IPS-11a (cell line): Measurements from ENCODE around the gene SCN1B.
"Not testable (repeated sequence)": the region's sequence is repeated elsewhere in the genome, so short reads cannot be mapped to it uniquely, and the experiment has no call there.

ENCODE experiments used
- H3K4me3 ChIP-seq: one replicate; pipeline ENCODE4 v1.5.1; 2013; ENCODE audit warnings: low read depth, low read length, control low read depth

The SCN1B gene

GRCh38 chr19:35000647-35001501 is 29.4 kb upstream of the SCN1B start:
- H3K4me3 ChIP-seq: peak overlapping the region; percentile 60

GRCh38 chr19:35002037-35002535 is 28.2 kb upstream of the SCN1B start:
- no peak overlapping the region for H3K4me3 ChIP-seq

GRCh38 chr19:35004517-35005255 is 25.6 kb upstream of the SCN1B start:
- no peak overlapping the region for H3K4me3 ChIP-seq

- H3K4me3 ChIP-seq: no peak overlapping the region
These were observed 24.9 kb upstream of the SCN1B start for GRCh38 chr19:35005256-35005977.

- not testable (repeated sequence) for H3K4me3 ChIP-seq
These were observed 24.3 kb upstream of the SCN1B start for GRCh38 chr19:35006007-35006341.

- H3K4me3 ChIP-seq: no peak overlapping the region
These were observed 23.8 kb upstream of the SCN1B start for GRCh38 chr19:35006342-35006998.

GRCh38 chr19:35006999-35007365 is 23.3 kb upstream of the SCN1B start:
- H3K4me3 ChIP-seq: no peak overlapping the region

GRCh38 chr19:35007427-35007826 is 22.8 kb upstream of the SCN1B start:
- not testable (repeated sequence) for H3K4me3 ChIP-seq

GRCh38 chr19:35008891-35009341 is 21.4 kb upstream of the SCN1B start:
- no peak overlapping the region for H3K4me3 ChIP-seq

GRCh38 chr19:35009424-35010415 is 20.6 kb upstream of the SCN1B start:
- no peak overlapping the region for H3K4me3 ChIP-seq

GRCh38 chr19:35011091-35011689 is 19.1 kb upstream of the SCN1B start:
- H3K4me3 ChIP-seq: no peak overlapping the region

GRCh38 chr19:35011737-35012682 is 18.3 kb upstream of the SCN1B start:
- no peak overlapping the region for H3K4me3 ChIP-seq

GRCh38 chr19:35013041-35013819 is 17.0 kb upstream of the SCN1B start:
- no peak overlapping the region for H3K4me3 ChIP-seq

GRCh38 chr19:35013820-35014754 is 16.2 kb upstream of the SCN1B start:
- no peak overlapping the region for H3K4me3 ChIP-seq

GRCh38 chr19:35014774-35015173 is 15.5 kb upstream of the SCN1B start:
- H3K4me3 ChIP-seq: not testable (repeated sequence)

- H3K4me3 ChIP-seq: no peak overlapping the region
These were observed 14.9 kb upstream of the SCN1B start for GRCh38 chr19:35015270-35015953.
